Thoracic aorta (tissue), 2 donors: ENCODE measurements around the gene FEZF2. TPM values are rescaled to one million over a fixed set of nuclear protein-coding genes. Genes with fewer than 3 reads are reported as not detected.

Experiments used
- ATAC-seq: fragments of 150-250 bp; one replicate; pipeline ENCODE4 v1.8.0; 2017; ENCODE audit warnings: low read depth; ENCODE audit not compliant: insufficient number of reproducible peaks, low FRiP score
- DNase-seq: peaks from one replicate; pipeline ENCODE4 v3.0.0-alpha.2; 2020; ENCODE audit warnings: low spot score
- H3K27ac ChIP-seq, 2 donors: fragments of 200-600 bp; sonication (generic); 1 replicate in 1 of 2; 2 replicates in 1 of 2; pipeline ENCODE4 v1.5.1; 2016; ENCODE audit warnings: mild to moderate bottlenecking in 2 of 2, moderate library complexity in 2 of 2
- H3K27me3 ChIP-seq: fragments of 200-600 bp; sonication (generic); replicated peaks from 2 replicates; pipeline ENCODE4 v1.6.0; 2016; ENCODE audit warnings: mild to moderate bottlenecking; ENCODE audit not compliant: insufficient read depth
- H3K36me3 ChIP-seq: fragments of 200-600 bp; sonication (generic); one replicate; pipeline ENCODE4 v1.5.1; 2016
- H3K4me1 ChIP-seq, 2 donors: fragments of 200-600 bp; sonication (generic); 1 replicate in 1 of 2; 2 replicates in 1 of 2; pipeline versions ENCODE4 v1.5.1 to v1.6.0; 2016; ENCODE audit warnings: low read depth in 2 of 2, mild to moderate bottlenecking in 1 of 2; ENCODE audit not compliant: control insufficient read depth in 1 of 2
- H3K4me3 ChIP-seq: fragments of 200-600 bp; sonication (generic); 2 replicates; pipeline ENCODE4 v1.5.1; 2016; ENCODE audit warnings: mild to moderate bottlenecking
- H3K9me3 ChIP-seq: fragments of 200-600 bp; sonication (generic); 2 replicates; pipeline ENCODE4 v1.5.1; 2016
- CTCF ChIP-seq: fragments of 200-600 bp; sonication (generic); IDR thresholded peaks from one replicate; pipeline ENCODE4 v1.5.1; 2019; ENCODE audit warnings: antibody characterized with exemption
- total RNA-seq, 2 donors: library from RNA; depleted of rRNA; stranded (reverse); fragments of >200 nt; gene quantifications; one replicate each; pipeline versions ENCODE4 v1.1.0 to v1.2.3, GENCODE V29; 2016

FEZF2 gene
- total RNA-seq, 2 donors from 2014 or later, result not detected

- no peaks in the 10 kb centered on the region for H3K4me1 ChIP-seq
- no peak overlapping the region for H3K4me3 ChIP-seq
- no peaks in the 10 kb centered on the region for H3K27me3 ChIP-seq
- TF ChIP-seq CTCF, result no peak
- ATAC-seq (no peak), DNase-seq (no peak)
- H3K36me3 ChIP-seq, result no peaks in the 10 kb centered on the region
- H3K9me3 ChIP-seq, result no peaks in the 10 kb centered on the region
- no peak overlapping the region for H3K27ac ChIP-seq
These were observed 30.4 kb upstream of the FEZF2 start for GRCh38 chr3:62403765-62404164.

- no peaks in the 10 kb centered on the region for H3K27me3 ChIP-seq
- H3K4me3 ChIP-seq, result no peak overlapping the region
- no peaks in the 10 kb centered on the region for H3K4me1 ChIP-seq
- H3K36me3 ChIP-seq, result no peaks in the 10 kb centered on the region
- no peak for ATAC-seq
- TF ChIP-seq CTCF, result no peak
- no peak overlapping the region for H3K27ac ChIP-seq
- H3K9me3 ChIP-seq, result no peaks in the 10 kb centered on the region
- no peak for DNase-seq
These were observed 19.4 kb upstream of the FEZF2 start for GRCh38 chr3:62392626-62393292.

- TF ChIP-seq CTCF, result no peak
- DNase-seq (no peak), ATAC-seq (no peak)
- H3K9me3 ChIP-seq, result no peaks in the 10 kb centered on the region
- H3K4me1 ChIP-seq, result no peaks in the 10 kb centered on the region
- H3K36me3 ChIP-seq, result no peaks in the 10 kb centered on the region
- H3K27me3 ChIP-seq, result no peaks in the 10 kb centered on the region
- no peak overlapping the region for H3K27ac ChIP-seq
- H3K4me3 ChIP-seq, result no peak overlapping the region
These were observed 13.9 kb upstream of the FEZF2 start for GRCh38 chr3:62387251-62387650.

- peaks cover 6% of the 10 kb centered on the region for H3K27me3 ChIP-seq
- ATAC-seq, result no peak
These were observed 6.0 kb upstream of the FEZF2 start for GRCh38 chr3:62379321-62379798.

GRCh38 chr3:62378921-62379320, 5.6 kb upstream of the FEZF2 start:
- H3K27ac ChIP-seq, result no peak overlapping the region
- peaks cover 6% of the 10 kb centered on the region for H3K27me3 ChIP-seq
- no peak for TF ChIP-seq CTCF
- H3K36me3 ChIP-seq, result no peaks in the 10 kb centered on the region
- ATAC-seq (no peak), DNase-seq (no peak)
- H3K4me1 ChIP-seq, result peaks cover 11 to 16% of the 10 kb centered on the region in 2 donors
- H3K4me3 ChIP-seq, result no peak overlapping the region
- no peaks in the 10 kb centered on the region for H3K9me3 ChIP-seq

More at GRCh38 chr3:62379321-62379798, 6.0 kb upstream of the FEZF2 start:
- Histone ChIP-seq H3K4me1 (peaks cover 7 to 13% of the 10 kb centered on the region in 2 donors), H3K27ac (no peak overlapping the region), H3K9me3 (no peaks in the 10 kb centered on the region), H3K36me3 (no peaks in the 10 kb centered on the region), H3K4me3 (no peak overlapping the region)
- TF ChIP-seq CTCF, result no peak
- DNase-seq, result no peak
